Adrenal gland (tissue), 12 donors: ENCODE data around the gene MYL7. TPM values are rescaled to one million over a fixed set of nuclear protein-coding genes. Genes with fewer than 3 reads are reported as not detected.

ENCODE experiments used
- DNase-seq, 7 donors: peaks; one replicate each; pipeline ENCODE4 v3.0.0-alpha.2; 2019 to 2020
- H3K27ac ChIP-seq, 5 donors: fragments of 200-600 bp; sonication (generic) in 4 of 5; 1 replicate in 3 of 5; 2 replicates in 2 of 5; pipeline versions ENCODE4 v1.5.1 to v1.8.0; 2016 to 2020; ENCODE audit warnings: mild to moderate bottlenecking in 1 of 5
- H3K27me3 ChIP-seq: fragments of 200-600 bp; 2 replicates; pipeline ENCODE4 v1.8.0; 2021
- H3K36me3 ChIP-seq, 2 donors: fragments of 200-600 bp; replicated peaks in 1 of 2; 1 replicate in 1 of 2; 2 replicates in 1 of 2; pipeline versions ENCODE4 v1.5.1 to v1.8.0; 2018 to 2022
- H3K4me1 ChIP-seq, 2 donors: fragments of 200-600 bp; replicated peaks in 1 of 2; 1 replicate in 1 of 2; 2 replicates in 1 of 2; pipeline versions ENCODE4 v1.5.1 to v1.8.0; 2018 to 2021
- H3K4me3 ChIP-seq, 4 donors: fragments of 200-600 bp; sonication (generic) in 3 of 4; one replicate each; pipeline ENCODE4 v1.5.1; 2016 to 2018
- H3K9me3 ChIP-seq, 3 donors: fragments of 200-600 bp; sonication (generic) in 1 of 3; replicated peaks in 1 of 3; 1 replicate in 2 of 3; 2 replicates in 1 of 3; pipeline versions ENCODE4 v1.5.1 to v1.8.0; 2016 to 2021
- POLR2A ChIP-seq, 2 donors: fragments of 450-650 bp; IDR thresholded peaks; one replicate each; pipeline ENCODE4 v1.6.1; 2017; ENCODE audit warnings: antibody characterized with exemption in 2 of 2, mild to moderate bottlenecking in 2 of 2, moderate library complexity in 1 of 2
- WGBS, 4 donors: extraction: QIAGEN DNeasy Blood & Tissue Kit in 2 of 4; methylation state at CpG; one replicate each; pipeline versions ENCODE4 v1.1.5 to v1.1.7; 2013 to 2017; 5-methylcytosine and 5-hydroxymethylcytosine counted together
- intact Hi-C, 2 donors: fragments of 100-400 bp; cut with DNase I; formaldehyde crosslinking; loops; one replicate each; pipeline versions ENCODE4 v1.14.1 to v1.15.0; 2022 to 2023
- polyA plus RNA-seq, 3 donors: library from polyadenylated mRNA; stranded (reverse); fragments of 200-250 nt in 2 of 3; fragments of 350-450 nt in 1 of 3; fragmentation: Illumina TruSeq in 1 of 3; extraction: RNeasy Lipid Tissue Mini Kit (QIAGEN cat#74804) in 1 of 3; gene quantifications; one replicate each; pipeline ENCODE4 v1.2.3, GENCODE V29; 2013 to 2014
- total RNA-seq, 9 donors: library from RNA; depleted of rRNA in 4 of 9; stranded (reverse); fragments of >200 nt in 4 of 9; fragments of 120-200 nt in 1 of 9; fragmentation: NEBNext Ultra II Directional in 1 of 9; extraction: Animal tissue kit (Norgen Biotek cat#: 25700) in 1 of 9; gene quantifications; one replicate each; pipeline versions ENCODE4 v1.1.0 to v1.2.4, GENCODE V29; 2013 to 2023
- TF ChIP-seq, protein P1 (sequence below), 6 experiments: fragments of 450-650 bp in 4 of 6; fragments of 200-600 bp in 2 of 6; sonication (generic) in 1 of 6; IDR thresholded peaks; 1 replicate in 5 of 6; 2 replicates in 1 of 6; pipeline versions ENCODE4 v1.5.1 to v1.8.0; 2016 to 2021; ENCODE audit warnings: antibody characterized with exemption in 6 of 6, mild to moderate bottlenecking in 2 of 6, moderate library complexity in 1 of 6
- donor health status: healthy with polysubstance abuse.
- donor health status: Bipolar disorder and iron deficiency.
- donor health status: DM: yes; HTN: yes; CAD: no.
- donor health status: DM: no; HTN: no; CAD: no.
- donor health status: DM: no; HTN: no; CAD: no.
- donor health status: DM: yes; HTN: yes; CAD: no.

The MYL7 gene
- total and polyA plus RNA-seq, 12 donors, result 0.17 to 3.5 (median 0.24) TPM; not detected in 9

- Histone ChIP-seq H3K27ac (peak overlapping the region in 3 of 5 donors; percentile 7 to 85 (median 68)), H3K4me1 (no peaks in the 10 kb centered on the region), H3K9me3 (no peaks in the 10 kb centered on the region), H3K4me3 (no peak overlapping the region), H3K36me3 (no peaks in the 10 kb centered on the region), H3K27me3 (no peaks in the 10 kb centered on the region)
- intact Hi-C loops, result no loop called here
- TF ChIP-seq, protein P1, sequence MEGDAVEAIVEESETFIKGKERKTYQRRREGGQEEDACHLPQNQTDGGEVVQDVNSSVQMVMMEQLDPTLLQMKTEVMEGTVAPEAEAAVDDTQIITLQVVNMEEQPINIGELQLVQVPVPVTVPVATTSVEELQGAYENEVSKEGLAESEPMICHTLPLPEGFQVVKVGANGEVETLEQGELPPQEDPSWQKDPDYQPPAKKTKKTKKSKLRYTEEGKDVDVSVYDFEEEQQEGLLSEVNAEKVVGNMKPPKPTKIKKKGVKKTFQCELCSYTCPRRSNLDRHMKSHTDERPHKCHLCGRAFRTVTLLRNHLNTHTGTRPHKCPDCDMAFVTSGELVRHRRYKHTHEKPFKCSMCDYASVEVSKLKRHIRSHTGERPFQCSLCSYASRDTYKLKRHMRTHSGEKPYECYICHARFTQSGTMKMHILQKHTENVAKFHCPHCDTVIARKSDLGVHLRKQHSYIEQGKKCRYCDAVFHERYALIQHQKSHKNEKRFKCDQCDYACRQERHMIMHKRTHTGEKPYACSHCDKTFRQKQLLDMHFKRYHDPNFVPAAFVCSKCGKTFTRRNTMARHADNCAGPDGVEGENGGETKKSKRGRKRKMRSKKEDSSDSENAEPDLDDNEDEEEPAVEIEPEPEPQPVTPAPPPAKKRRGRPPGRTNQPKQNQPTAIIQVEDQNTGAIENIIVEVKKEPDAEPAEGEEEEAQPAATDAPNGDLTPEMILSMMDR (IDR thresholded peaks at IDR 0.05), result no peak
- TF ChIP-seq POLR2A (IDR thresholded peaks at IDR 0.05), result no peak
- peak in 2 of 7 donors; percentile 49 to 50 for DNase-seq
- WGBS, 4 donors, result 54 to 62% (median 60%) methylated on average over 7 to 10 of the region's 10 CpGs
Observed at GRCh38 chr7:44100458-44101302, 40.5 kb downstream of the MYL7 start.

- H3K4me3 ChIP-seq, result no peak overlapping the region
- H3K27me3 ChIP-seq, result no peaks in the 10 kb centered on the region
- no peak for DNase-seq
- intact Hi-C loops, result no loop called here
- TF ChIP-seq POLR2A (IDR thresholded peaks at IDR 0.05), result no peak
- TF ChIP-seq, protein P1 (IDR thresholded peaks at IDR 0.05), result no peak
- H3K4me1 ChIP-seq, result no peaks in the 10 kb centered on the region
- H3K9me3 ChIP-seq, result no peaks in the 10 kb centered on the region
- H3K36me3 ChIP-seq, result no peaks in the 10 kb centered on the region
- WGBS, 4 donors, result 47 to 61% (median 55%) methylated on average over 4 of the region's 4 CpGs
- peak overlapping the region in 1 of 5 donors; percentile 68 for H3K27ac ChIP-seq
Observed at GRCh38 chr7:44099669-44100068, 41.5 kb downstream of the MYL7 start.

GRCh38 chr7:44098092-44099068 is 42.8 kb downstream of the MYL7 start:
- intact Hi-C loops, result no loop called here
- H3K9me3 ChIP-seq, result no peaks in the 10 kb centered on the region
- H3K36me3 ChIP-seq, result no peaks in the 10 kb centered on the region
- no peak overlapping the region for H3K27ac ChIP-seq
- H3K4me1 ChIP-seq, result no peaks in the 10 kb centered on the region
- no peak for DNase-seq
- TF ChIP-seq, protein P1 (IDR thresholded peaks at IDR 0.05), result no peak
- TF ChIP-seq POLR2A (IDR thresholded peaks at IDR 0.05), result no peak
- H3K27me3 ChIP-seq, result no peaks in the 10 kb centered on the region
- H3K4me3 ChIP-seq, result no peak overlapping the region
- WGBS, 4 donors, result 70 to 72% (median 72%) methylated on average over 6 of the region's 6 CpGs
